NT2/D1 (cell line): Measurements from ENCODE around the gene TMEM184C.

Experiments
- SUZ12 ChIP-seq: IDR thresholded peaks from 2 replicates; pipeline ENCODE4 v1.6.1; 2011; ENCODE audit not compliant: insufficient read length, insufficient read depth; ENCODE audit errors: extremely low read depth
- YY1 ChIP-seq: IDR thresholded peaks from 2 replicates; pipeline ENCODE4 v1.6.1; 2011; ENCODE audit not compliant: insufficient read length, insufficient read depth
- ZNF274 ChIP-seq: IDR thresholded peaks from 2 replicates; pipeline ENCODE4 v1.6.1; 2011; ENCODE audit warnings: mild to moderate bottlenecking, low read depth, low read length

DNA sequence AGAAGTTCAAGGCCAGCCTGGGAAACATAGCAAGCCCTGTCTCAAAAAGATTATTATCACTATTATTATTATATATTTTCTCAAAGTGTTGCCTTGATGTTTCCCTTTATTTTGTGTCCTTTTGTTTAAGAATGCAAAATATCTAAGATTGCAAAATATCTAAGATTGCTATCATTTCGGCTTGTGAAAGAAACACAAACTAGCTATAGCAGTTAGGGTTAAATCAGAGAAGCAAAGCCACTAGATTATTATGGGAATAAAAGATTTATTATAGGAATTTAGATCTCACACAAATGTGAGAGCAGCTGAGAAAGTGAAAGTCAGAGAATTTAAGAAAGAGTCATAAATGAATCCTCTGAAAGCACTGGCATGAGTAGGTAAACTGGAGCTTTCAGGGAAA, 18.0 kb upstream of the TMEM184C start:
- no peak for TF ChIP-seq YY1
- no peak for TF ChIP-seq ZNF274
- TF ChIP-seq SUZ12 = no peak
